H1 (cell line): ENCODE results near the gene ICAM3. TPM values are rescaled to one million over a fixed set of nuclear protein-coding genes. Genes with fewer than 3 reads are reported as not detected.

Source experiments
- KDM5A ChIP-seq: fragments of 200-600 bp; IDR thresholded peaks from 2 replicates; pipeline ENCODE4 v1.7.1; 2012; ENCODE audit warnings: mild to moderate bottlenecking, low read length, inconsistent platforms, mixed read lengths
- PHF8 ChIP-seq: fragments of 200-600 bp; sonication (generic); conservative IDR thresholded peaks from 2 replicates; pipeline ENCODE4 v1.7.1; 2012; ENCODE audit warnings: low read depth, mild to moderate bottlenecking, inconsistent platforms, low read length, moderate library complexity
- POU5F1 ChIP-seq: IDR thresholded peaks from 2 replicates; pipeline ENCODE4 v1.6.1; 2011; ENCODE audit warnings: low read depth, mild to moderate bottlenecking, low read length, moderate library complexity
- SP2 ChIP-seq: IDR thresholded peaks from 2 replicates; pipeline ENCODE4 v1.6.1; 2012; ENCODE audit warnings: mild to moderate bottlenecking, low read length, inconsistent platforms
- polyA plus RNA-seq, 7 experiments: library from polyadenylated mRNA; depleted of rRNA in 3 of 7; stranded (reverse) in 5 of 7; unstranded in 2 of 7; fragments of >200 nt in 5 of 7; fragments of 200-250 nt in 2 of 7; gene quantifications; 1 replicate in 5 of 7; 2 replicates in 1 of 7; 4 replicates in 1 of 7; pipeline versions ENCODE4 v1.2.1 to v1.2.3, GENCODE V29; 2011 to 2013; ENCODE audit warnings: missing spikeins in 2 of 7, mixed read lengths in 2 of 7
- total RNA-seq: library from RNA; stranded (reverse); fragmentation: NEBNext Ultra II Directional; extraction: Animal tissue kit (Norgen Biotek cat#: 25700); gene quantifications from 2 replicates; pipeline ENCODE4 v1.2.1, GENCODE V29; 2021
- TF ChIP-seq, protein P1 (sequence below): IDR thresholded peaks from 2 replicates; pipeline ENCODE4 v1.6.1; 2011; ENCODE audit warnings: low read length, improper control_type of control experiment

Gene ICAM3
- total and polyA plus RNA-seq, 2 of the 8 experiments (the other 6 are each of a cell fraction or from before 2014, with no cell fraction given), result 15.4 to 16.5 TPM

DNA sequence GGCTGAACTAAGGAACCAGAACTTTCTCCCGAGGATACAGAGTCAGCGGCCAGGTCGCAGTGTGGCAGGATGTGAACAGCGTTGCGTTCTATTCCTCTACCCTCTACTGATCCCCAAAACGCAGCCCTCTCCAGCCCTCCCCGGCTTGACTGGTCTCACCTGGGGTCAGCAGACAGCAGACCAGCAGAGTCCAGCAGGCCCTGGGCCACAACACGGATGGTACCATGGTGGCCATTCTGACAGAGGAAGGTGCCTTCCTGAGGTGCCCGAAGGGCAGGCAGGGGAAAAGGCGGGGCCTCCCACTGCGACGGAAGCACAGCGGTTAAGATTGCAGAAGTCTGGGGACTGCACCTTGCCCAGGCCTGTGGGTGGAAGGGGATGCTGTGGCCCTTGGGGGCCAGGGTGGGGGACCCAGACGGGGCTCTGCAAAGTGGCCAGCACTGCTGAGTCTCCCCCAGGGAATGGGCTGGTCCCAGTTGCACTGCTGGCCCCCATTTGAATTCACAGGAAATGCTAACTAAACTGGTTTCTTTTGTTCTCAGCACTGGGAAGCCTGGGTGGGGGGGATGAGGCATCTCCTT, at the start of gene ICAM3 (continued):
- TF ChIP-seq, protein P1, sequence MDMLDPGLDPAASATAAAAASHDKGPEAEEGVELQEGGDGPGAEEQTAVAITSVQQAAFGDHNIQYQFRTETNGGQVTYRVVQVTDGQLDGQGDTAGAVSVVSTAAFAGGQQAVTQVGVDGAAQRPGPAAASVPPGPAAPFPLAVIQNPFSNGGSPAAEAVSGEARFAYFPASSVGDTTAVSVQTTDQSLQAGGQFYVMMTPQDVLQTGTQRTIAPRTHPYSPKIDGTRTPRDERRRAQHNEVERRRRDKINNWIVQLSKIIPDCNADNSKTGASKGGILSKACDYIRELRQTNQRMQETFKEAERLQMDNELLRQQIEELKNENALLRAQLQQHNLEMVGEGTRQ, result no peak
- TF ChIP-seq POU5F1 (no peak), SP2 (no peak), KDM5A (no peak), PHF8 (no peak)
